ENCODE measurements around the gene GPR143.

Gene GPR143

DNA sequence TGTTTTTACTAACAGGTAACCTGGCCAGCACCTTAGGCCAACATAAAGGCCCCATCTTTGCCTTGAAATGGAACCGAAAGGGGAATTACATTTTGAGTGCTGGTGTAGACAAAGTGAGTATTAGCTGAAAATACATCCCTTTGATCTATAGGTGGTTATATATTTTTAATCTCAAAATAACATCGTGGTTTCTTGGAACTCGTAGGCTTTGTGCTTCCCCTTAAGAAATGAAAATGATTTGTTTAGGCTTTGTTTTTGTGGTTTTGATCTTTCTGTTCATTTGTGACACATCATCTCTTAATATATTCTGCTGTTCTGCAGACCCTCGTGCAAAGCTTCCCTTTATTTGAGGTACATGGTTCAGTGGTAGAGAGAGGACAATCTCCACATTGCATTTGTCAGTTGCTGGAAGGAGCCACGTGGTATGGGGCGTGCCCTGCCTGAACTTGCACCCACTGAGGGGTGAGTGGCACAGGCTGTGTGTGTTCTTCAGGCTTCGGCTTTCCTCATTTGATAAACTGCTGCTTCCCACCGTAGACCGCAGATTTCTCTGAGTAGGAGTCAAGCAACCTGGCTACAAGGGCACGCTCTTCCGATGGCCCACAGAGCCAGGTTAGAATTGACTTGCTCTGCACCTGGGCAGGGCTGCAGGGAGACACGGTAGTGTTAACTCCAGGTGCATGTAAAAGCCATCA, 72.2 kb downstream of the GPR143 start:
- Histone ChIP-seq H3K4me1 (ENCODE audit: control insufficient read depth in 1 of 2, insufficient read depth in 2 of 2, low read length in 2 of 2) (no peaks in the 10 kb centered on the region), H3K36me3 (ENCODE audit: control insufficient read depth in 1 of 2, insufficient read depth in 2 of 2, low read length in 2 of 2) (peaks cover 8 to 13% of the 10 kb centered on the region in 2 donors), H3K9me3 (ENCODE audit: control insufficient read depth in 1 of 2, low read length in 2 of 2) (no peaks in the 10 kb centered on the region), H3K27me3 (ENCODE audit: control insufficient read depth in 1 of 2, insufficient read depth in 2 of 2, low read length in 2 of 2) (no peaks in the 10 kb centered on the region), H3K27ac (ENCODE audit: low read depth, low read length) (no peak overlapping the region), H3K9ac (ENCODE audit: low read depth in 1 of 2, low read length in 2 of 2) (no peak overlapping the region), H3K4me3 (ENCODE audit: low read depth in 1 of 2, low read length in 2 of 2) (no peak overlapping the region)

DNA sequence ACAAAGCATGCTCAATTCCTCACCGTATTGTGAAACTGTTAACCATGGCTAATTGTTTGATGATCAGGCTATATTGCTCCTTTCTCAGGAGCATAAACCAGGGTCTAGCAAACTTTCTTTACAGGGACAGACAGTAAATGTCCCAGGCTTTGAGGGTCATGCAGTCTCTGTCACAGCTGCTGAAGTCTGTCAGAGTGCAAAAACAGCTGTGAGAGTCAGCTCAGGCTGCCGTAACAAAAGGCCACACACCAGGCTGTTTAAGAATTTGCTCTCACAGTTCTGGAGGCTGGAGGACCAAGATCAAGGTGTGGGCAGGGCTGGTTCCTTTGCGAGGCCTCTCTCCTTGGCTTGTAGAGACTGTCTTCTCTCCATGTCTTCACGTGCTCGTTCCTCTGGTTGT, 75.6 kb downstream of the GPR143 start:
- no peak overlapping the region for H3K27ac ChIP-seq (ENCODE audit: low read depth, low read length)
- H3K36me3 ChIP-seq (ENCODE audit: control insufficient read depth in 1 of 2, insufficient read depth in 2 of 2, low read length in 2 of 2) = peaks cover 8 to 13% of the 10 kb centered on the region in 2 donors
- no peaks in the 10 kb centered on the region for H3K9me3 ChIP-seq (ENCODE audit: control insufficient read depth in 1 of 2, low read length in 2 of 2)
- H3K4me3 ChIP-seq (ENCODE audit: low read depth in 1 of 2, low read length in 2 of 2) = no peak overlapping the region
- no peaks in the 10 kb centered on the region for H3K4me1 ChIP-seq (ENCODE audit: control insufficient read depth in 1 of 2, insufficient read depth in 2 of 2, low read length in 2 of 2)
- H3K9ac ChIP-seq (ENCODE audit: low read depth in 1 of 2, low read length in 2 of 2) = no peak overlapping the region
- H3K27me3 ChIP-seq (ENCODE audit: control insufficient read depth in 1 of 2, insufficient read depth in 2 of 2, low read length in 2 of 2) = no peaks in the 10 kb centered on the region

DNA sequence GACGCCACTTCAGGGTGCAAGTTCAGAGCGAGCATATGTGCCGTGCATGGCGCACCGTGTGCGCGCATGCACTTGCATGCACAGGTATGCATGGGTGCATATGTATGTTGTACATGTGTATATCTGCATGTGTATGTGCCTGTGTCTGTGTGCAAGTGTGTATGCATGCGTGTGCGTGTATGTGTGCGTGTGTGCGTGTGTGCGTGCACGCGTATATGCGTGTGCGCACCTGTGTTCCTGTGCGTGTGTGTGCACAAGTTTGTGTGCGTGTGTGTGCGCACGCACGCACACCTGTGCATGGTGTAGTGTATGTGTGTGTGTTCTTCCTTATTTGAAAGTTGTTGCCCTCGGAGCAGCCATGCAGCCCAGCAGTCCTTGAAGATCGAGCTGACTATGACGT, 76.8 kb downstream of the GPR143 start:
- Histone ChIP-seq H3K9me3 (ENCODE audit: control insufficient read depth in 1 of 2, low read length in 2 of 2) (no peaks in the 10 kb centered on the region), H3K27me3 (ENCODE audit: control insufficient read depth in 1 of 2, insufficient read depth in 2 of 2, low read length in 2 of 2) (no peaks in the 10 kb centered on the region), H3K4me3 (ENCODE audit: low read depth in 1 of 2, low read length in 2 of 2) (no peak overlapping the region), H3K9ac (ENCODE audit: low read depth in 1 of 2, low read length in 2 of 2) (no peak overlapping the region), H3K27ac (ENCODE audit: low read depth, low read length) (no peak overlapping the region), H3K36me3 (ENCODE audit: control insufficient read depth in 1 of 2, insufficient read depth in 2 of 2, low read length in 2 of 2) (peaks cover 8 to 11% of the 10 kb centered on the region in 2 donors), H3K4me1 (ENCODE audit: control insufficient read depth in 1 of 2, insufficient read depth in 2 of 2, low read length in 2 of 2) (no peaks in the 10 kb centered on the region)

DNA sequence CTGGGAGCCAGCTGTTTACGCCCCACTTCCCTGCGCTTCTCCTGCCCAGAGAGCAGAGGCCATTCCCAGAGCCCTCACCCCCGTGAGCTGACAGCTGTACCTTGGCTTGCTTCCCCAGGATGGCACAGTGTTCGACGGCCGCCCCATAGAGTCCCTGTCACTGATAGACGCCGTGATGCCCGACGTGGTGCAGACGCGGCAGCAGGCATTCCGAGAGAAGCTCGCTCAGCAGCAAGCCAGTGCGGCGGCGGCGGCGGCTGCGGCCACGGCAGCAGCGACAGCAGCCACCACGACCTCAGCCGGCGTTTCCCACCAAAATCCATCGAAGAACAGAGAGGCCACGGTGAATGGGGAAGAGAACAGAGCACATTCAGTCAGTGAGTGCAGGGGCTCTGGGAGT, 77.7 kb downstream of the GPR143 start:
- peaks cover 3 to 6% of the 10 kb centered on the region in 2 donors for H3K36me3 ChIP-seq (ENCODE audit: control insufficient read depth in 1 of 2, insufficient read depth in 2 of 2, low read length in 2 of 2)
- no peak overlapping the region for H3K9ac ChIP-seq (ENCODE audit: low read depth in 1 of 2, low read length in 2 of 2)
- no peak overlapping the region for H3K27ac ChIP-seq (ENCODE audit: low read depth, low read length)
- H3K9me3 ChIP-seq (ENCODE audit: control insufficient read depth in 1 of 2, low read length in 2 of 2) = no peaks in the 10 kb centered on the region
- H3K4me1 ChIP-seq (ENCODE audit: control insufficient read depth in 1 of 2, insufficient read depth in 2 of 2, low read length in 2 of 2) = no peaks in the 10 kb centered on the region
- no peak overlapping the region for H3K4me3 ChIP-seq (ENCODE audit: low read depth in 1 of 2, low read length in 2 of 2)
- H3K27me3 ChIP-seq (ENCODE audit: control insufficient read depth in 1 of 2, insufficient read depth in 2 of 2, low read length in 2 of 2) = no peaks in the 10 kb centered on the region

DNA sequence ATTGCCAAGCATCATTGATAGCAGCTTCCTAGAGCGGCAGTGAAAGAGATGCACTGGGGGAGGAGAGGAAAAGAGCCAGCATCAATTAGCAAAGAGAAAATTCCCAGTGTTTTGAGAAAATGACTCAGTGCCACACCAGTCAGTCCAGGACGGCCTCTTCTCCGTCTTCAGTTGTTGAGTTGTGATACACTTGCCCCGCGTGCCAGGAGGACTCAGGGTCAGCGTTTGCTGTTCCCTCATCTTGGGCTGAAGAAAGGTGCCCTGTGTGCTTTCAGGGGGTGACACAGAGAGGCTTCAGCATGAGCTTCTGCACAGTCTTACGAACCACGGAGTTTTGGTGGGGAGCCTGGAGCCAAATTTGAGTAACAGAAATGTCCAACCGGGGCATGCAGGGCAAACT, 82.3 kb downstream of the GPR143 start:
- Histone ChIP-seq H3K4me1 (ENCODE audit: control insufficient read depth in 1 of 2, insufficient read depth in 2 of 2, low read length in 2 of 2) (peaks cover 0 to 5% of the 10 kb centered on the region in 2 donors), H3K27ac (ENCODE audit: low read depth, low read length) (no peak overlapping the region), H3K27me3 (ENCODE audit: control insufficient read depth in 1 of 2, insufficient read depth in 2 of 2, low read length in 2 of 2) (no peaks in the 10 kb centered on the region), H3K9me3 (ENCODE audit: control insufficient read depth in 1 of 2, low read length in 2 of 2) (no peaks in the 10 kb centered on the region), H3K9ac (ENCODE audit: low read depth in 1 of 2, low read length in 2 of 2) (no peak overlapping the region), H3K36me3 (ENCODE audit: control insufficient read depth in 1 of 2, insufficient read depth in 2 of 2, low read length in 2 of 2) (no peaks in the 10 kb centered on the region), H3K4me3 (ENCODE audit: low read depth in 1 of 2, low read length in 2 of 2) (no peak overlapping the region)

DNA sequence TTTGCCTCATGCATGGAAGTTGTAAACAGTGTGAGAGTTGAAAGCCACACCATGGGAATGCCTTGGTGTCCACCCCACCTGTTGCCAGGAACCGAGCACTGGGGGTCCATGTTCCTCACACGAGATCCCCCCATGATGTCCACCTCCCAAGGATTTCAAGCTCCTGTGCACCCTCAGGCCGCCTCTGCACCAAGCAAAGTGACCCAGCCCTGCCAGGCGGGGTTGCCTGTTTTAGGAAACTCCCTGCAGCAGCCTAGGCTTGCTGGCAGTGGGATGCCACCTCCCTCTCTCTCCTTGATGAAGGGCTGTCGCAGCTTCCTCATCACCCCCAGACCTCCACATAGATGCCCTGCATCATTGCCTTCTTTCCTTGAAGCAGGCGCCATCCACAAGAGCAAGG, 82.8 kb downstream of the GPR143 start:
- H3K27me3 ChIP-seq (ENCODE audit: control insufficient read depth in 1 of 2, insufficient read depth in 2 of 2, low read length in 2 of 2) = no peaks in the 10 kb centered on the region
- H3K36me3 ChIP-seq (ENCODE audit: control insufficient read depth in 1 of 2, insufficient read depth in 2 of 2, low read length in 2 of 2) = no peaks in the 10 kb centered on the region
- no peak overlapping the region for H3K9ac ChIP-seq (ENCODE audit: low read depth in 1 of 2, low read length in 2 of 2)
- no peak overlapping the region for H3K4me3 ChIP-seq (ENCODE audit: low read depth in 1 of 2, low read length in 2 of 2)
- H3K27ac ChIP-seq (ENCODE audit: low read depth, low read length) = no peak overlapping the region
- H3K9me3 ChIP-seq (ENCODE audit: control insufficient read depth in 1 of 2, low read length in 2 of 2) = no peaks in the 10 kb centered on the region
- peaks cover 1 to 10% of the 10 kb centered on the region in 2 donors for H3K4me1 ChIP-seq (ENCODE audit: control insufficient read depth in 1 of 2, insufficient read depth in 2 of 2, low read length in 2 of 2)

DNA sequence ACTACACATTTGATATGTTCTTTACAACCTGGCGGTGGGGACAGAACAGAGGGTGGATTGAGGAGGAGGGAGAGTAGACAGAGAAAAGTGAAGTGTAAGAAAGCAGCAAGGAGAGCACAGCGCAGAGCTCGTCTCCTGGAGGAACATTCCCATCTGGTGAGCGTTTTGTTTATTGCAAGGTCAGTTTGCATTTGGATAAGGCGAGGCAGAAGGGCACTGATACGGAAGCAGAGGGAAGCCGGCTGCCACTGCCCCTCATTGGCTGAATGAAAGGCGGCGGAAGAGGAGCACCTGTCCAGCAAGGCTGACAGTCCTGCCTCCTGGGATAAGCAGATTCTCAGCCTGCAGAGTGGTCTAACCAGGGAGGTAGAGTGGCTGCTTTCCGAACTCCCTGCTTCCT, 83.2 kb downstream of the GPR143 start:
- H3K27me3 ChIP-seq (ENCODE audit: control insufficient read depth in 1 of 2, insufficient read depth in 2 of 2, low read length in 2 of 2) = no peaks in the 10 kb centered on the region
- H3K4me3 ChIP-seq (ENCODE audit: low read depth in 1 of 2, low read length in 2 of 2) = no peak overlapping the region
- no peak overlapping the region for H3K27ac ChIP-seq (ENCODE audit: low read depth, low read length)
- H3K36me3 ChIP-seq (ENCODE audit: control insufficient read depth in 1 of 2, insufficient read depth in 2 of 2, low read length in 2 of 2) = no peaks in the 10 kb centered on the region
- H3K4me1 ChIP-seq (ENCODE audit: control insufficient read depth in 1 of 2, insufficient read depth in 2 of 2, low read length in 2 of 2) = peaks cover 5 to 14% of the 10 kb centered on the region in 2 donors
- H3K9ac ChIP-seq (ENCODE audit: low read depth in 1 of 2, low read length in 2 of 2) = no peak overlapping the region
- H3K9me3 ChIP-seq (ENCODE audit: control insufficient read depth in 1 of 2, low read length in 2 of 2) = no peaks in the 10 kb centered on the region

DNA sequence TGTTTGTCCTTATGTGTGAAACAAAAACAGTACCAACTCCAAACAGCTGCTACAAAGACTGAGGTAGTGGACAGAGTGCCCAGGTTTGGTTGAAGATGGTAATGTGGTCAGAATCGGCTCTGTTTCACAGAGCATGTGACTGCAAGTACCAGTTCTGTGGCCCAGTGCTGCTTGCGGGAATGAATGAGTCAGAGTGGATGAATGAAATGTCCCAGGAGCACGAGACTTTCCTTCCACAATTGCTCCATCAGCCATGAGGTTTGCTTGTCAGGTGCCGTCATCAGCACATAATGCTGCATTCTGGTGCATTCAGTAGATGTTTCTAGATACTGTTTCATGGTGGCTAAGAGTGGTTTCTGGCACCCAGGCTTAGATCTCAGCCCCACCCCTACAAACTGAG, 84.2 kb downstream of the GPR143 start:
- H3K27me3 ChIP-seq (ENCODE audit: control insufficient read depth in 1 of 2, insufficient read depth in 2 of 2, low read length in 2 of 2) = no peaks in the 10 kb centered on the region
- no peaks in the 10 kb centered on the region for H3K36me3 ChIP-seq (ENCODE audit: control insufficient read depth in 1 of 2, insufficient read depth in 2 of 2, low read length in 2 of 2)
- H3K4me3 ChIP-seq (ENCODE audit: low read depth in 1 of 2, low read length in 2 of 2) = no peak overlapping the region
- peaks cover 6 to 21% of the 10 kb centered on the region in 2 donors for H3K4me1 ChIP-seq (ENCODE audit: control insufficient read depth in 1 of 2, insufficient read depth in 2 of 2, low read length in 2 of 2)
- H3K9ac ChIP-seq (ENCODE audit: low read depth in 1 of 2, low read length in 2 of 2) = no peak overlapping the region
- no peak overlapping the region for H3K27ac ChIP-seq (ENCODE audit: low read depth, low read length)
- no peaks in the 10 kb centered on the region for H3K9me3 ChIP-seq (ENCODE audit: control insufficient read depth in 1 of 2, low read length in 2 of 2)

DNA sequence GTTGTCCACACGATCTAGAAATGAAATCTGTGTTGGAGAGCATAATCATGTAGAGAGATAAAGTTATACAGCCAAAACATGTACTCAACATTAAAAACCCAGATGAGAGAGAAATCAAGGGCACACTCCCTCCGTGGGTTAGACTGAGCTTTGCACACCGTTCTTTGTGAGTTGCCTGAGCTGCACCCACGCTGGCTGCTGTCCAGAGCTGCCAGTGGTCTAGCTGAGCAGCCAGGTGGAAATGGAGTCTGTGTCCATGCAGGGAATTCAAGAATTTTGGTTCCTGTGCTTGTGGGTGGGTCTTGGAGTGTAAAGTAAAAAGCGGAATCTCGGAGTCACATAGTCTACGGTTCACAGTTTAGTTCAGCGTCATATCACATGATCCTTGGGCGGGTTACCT, 84.6 kb downstream of the GPR143 start:
- Histone ChIP-seq H3K4me3 (ENCODE audit: low read depth in 1 of 2, low read length in 2 of 2) (no peak overlapping the region), H3K9me3 (ENCODE audit: control insufficient read depth in 1 of 2, low read length in 2 of 2) (no peaks in the 10 kb centered on the region), H3K4me1 (ENCODE audit: control insufficient read depth in 1 of 2, insufficient read depth in 2 of 2, low read length in 2 of 2) (peaks cover 6 to 21% of the 10 kb centered on the region in 2 donors), H3K27me3 (ENCODE audit: control insufficient read depth in 1 of 2, insufficient read depth in 2 of 2, low read length in 2 of 2) (no peaks in the 10 kb centered on the region), H3K27ac (ENCODE audit: low read depth, low read length) (no peak overlapping the region), H3K9ac (ENCODE audit: low read depth in 1 of 2, low read length in 2 of 2) (no peak overlapping the region), H3K36me3 (ENCODE audit: control insufficient read depth in 1 of 2, insufficient read depth in 2 of 2, low read length in 2 of 2) (no peaks in the 10 kb centered on the region)

DNA sequence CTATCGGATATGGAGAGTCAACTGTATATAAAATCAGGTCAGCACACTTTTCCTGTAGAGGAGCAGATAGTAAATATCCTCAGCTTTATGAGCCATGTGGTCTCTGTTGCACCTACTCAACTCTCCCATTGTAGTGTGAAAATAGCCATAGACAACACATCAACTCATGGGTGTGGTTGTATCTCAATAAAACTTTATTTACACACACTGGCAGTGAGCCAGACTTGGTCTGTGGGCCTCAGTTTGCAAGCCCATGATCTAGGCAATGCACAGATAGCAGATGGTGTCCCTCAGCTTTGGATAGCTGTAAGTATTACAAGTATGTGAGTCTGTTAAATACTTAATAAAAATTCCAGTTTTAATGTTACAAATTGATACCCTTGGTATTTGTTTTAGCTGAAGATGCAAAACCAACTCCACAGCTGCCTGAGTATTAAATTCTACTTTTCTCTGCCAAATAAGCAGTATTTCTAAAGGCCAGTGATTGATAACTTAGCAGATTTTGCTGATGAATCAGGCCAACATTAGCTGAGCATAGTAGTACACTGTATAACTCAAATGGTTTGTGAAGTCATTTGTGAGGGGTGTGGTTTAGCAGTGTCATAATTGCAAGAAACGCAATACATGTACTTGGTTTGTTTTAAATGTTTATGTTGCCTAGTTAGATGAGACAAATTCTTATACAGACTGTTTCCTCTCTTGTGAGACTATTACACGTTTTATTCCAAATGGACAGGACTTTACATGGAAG, 87.3 kb downstream of the GPR143 start:
- no peak overlapping the region for H3K4me3 ChIP-seq (ENCODE audit: low read depth in 1 of 2, low read length in 2 of 2)
- H3K27me3 ChIP-seq (ENCODE audit: control insufficient read depth in 1 of 2, insufficient read depth in 2 of 2, low read length in 2 of 2) = no peaks in the 10 kb centered on the region
- H3K4me1 ChIP-seq (ENCODE audit: control insufficient read depth in 1 of 2, insufficient read depth in 2 of 2, low read length in 2 of 2) = peaks cover 6 to 21% of the 10 kb centered on the region in 2 donors
- no peak overlapping the region for H3K9ac ChIP-seq (ENCODE audit: low read depth in 1 of 2, low read length in 2 of 2)
- H3K27ac ChIP-seq (ENCODE audit: low read depth, low read length) = no peak overlapping the region
- H3K9me3 ChIP-seq (ENCODE audit: control insufficient read depth in 1 of 2, low read length in 2 of 2) = no peaks in the 10 kb centered on the region
- H3K36me3 ChIP-seq (ENCODE audit: control insufficient read depth in 1 of 2, insufficient read depth in 2 of 2, low read length in 2 of 2) = no peaks in the 10 kb centered on the region
